KG1 (cell line): ENCODE data around the gene SLC31A1.
"Not testable (repeated sequence)": the region's sequence is repeated elsewhere in the genome, so short reads cannot be mapped to it uniquely, and the experiment has no call there.

Experiments
- DNase-seq: peaks from one replicate; lab custom pipeline; 2025; lab: John Stamatoyannopoulos, UW

SLC31A1 gene

GRCh38 chr9:113261917-113262671 is 40.8 kb downstream of the SLC31A1 start:
- DNase-seq, result no peak

GRCh38 chr9:113266174-113266573 is 44.8 kb downstream of the SLC31A1 start:
- DNase-seq, result no peak

- DNase-seq, result no peak
Observed at GRCh38 chr9:113267911-113268566, 46.7 kb downstream of the SLC31A1 start.

GRCh38 chr9:113269355-113269754 is 48.0 kb downstream of the SLC31A1 start:
- DNase-seq, result no peak

- DNase-seq, result no peak
Observed at GRCh38 chr9:113269871-113270270, 48.5 kb downstream of the SLC31A1 start.

GRCh38 chr9:113274474-113275156 is 53.3 kb downstream of the SLC31A1 start:
- peak; percentile 56 for DNase-seq

- peak; percentile 95 for DNase-seq
Observed at GRCh38 chr9:113275157-113276131, 54.1 kb downstream of the SLC31A1 start, which contains the start of the genes CDC26 and PRPF4. Gene CDC26 (minus strand): TSS chr9:113275572. CDS start chr9:113272507, 3,065 bp downstream. Gene PRPF4 (plus strand): TSS chr9:113275658. CDS start chr9:113275744, 86 bp downstream.

GRCh38 chr9:113278840-113279239 is 57.5 kb downstream of the SLC31A1 start:
- DNase-seq, result no peak

GRCh38 chr9:113281356-113281755 is 60.0 kb downstream of the SLC31A1 start:
- no peak for DNase-seq

GRCh38 chr9:113289091-113289490 is 67.7 kb downstream of the SLC31A1 start:
- DNase-seq, result no peak

GRCh38 chr9:113290052-113290607 is 68.8 kb downstream of the SLC31A1 start:
- no peak for DNase-seq

GRCh38 chr9:113293285-113293878 is 72.0 kb downstream of the SLC31A1 start:
- no peak for DNase-seq

- DNase-seq, result not testable (repeated sequence)
Observed at GRCh38 chr9:113296247-113296646, 74.9 kb downstream of the SLC31A1 start.

GRCh38 chr9:113296796-113297558 is 75.6 kb downstream of the SLC31A1 start:
- no peak for DNase-seq

GRCh38 chr9:113298311-113298710 is 77.0 kb downstream of the SLC31A1 start:
- DNase-seq, result no peak

- no peak for DNase-seq
Observed at GRCh38 chr9:113298924-113299770, 77.8 kb downstream of the SLC31A1 start.

- no peak for DNase-seq
Observed at GRCh38 chr9:113299800-113300292, 78.5 kb downstream of the SLC31A1 start.

- no peak for DNase-seq
Observed at GRCh38 chr9:113301548-113301947, 80.2 kb downstream of the SLC31A1 start.
